ENCODE measurements around the gene SPAM1.
"Not testable (repeated sequence)": the region's sequence is repeated elsewhere in the genome, so short reads cannot be mapped to it uniquely, and the experiment has no call there.

Gene SPAM1

GRCh38 chr7:123961771-123962170, 36.7 kb downstream of the SPAM1 start:
- no peak for DNase-seq

- DNase-seq = no peak
Observed at GRCh38 chr7:123966936-123967335, 41.9 kb downstream of the SPAM1 start.

- DNase-seq = no peak
Observed at GRCh38 chr7:123972045-123972444, 47.0 kb downstream of the SPAM1 start.

GRCh38 chr7:123972831-123973230, 47.8 kb downstream of the SPAM1 start:
- no peak for DNase-seq

GRCh38 chr7:123974326-123974908, 49.4 kb downstream of the SPAM1 start:
- DNase-seq = no peak

- DNase-seq = no peak
Observed at GRCh38 chr7:123975084-123975483, 50.0 kb downstream of the SPAM1 start.

GRCh38 chr7:123977081-123977480, 52.0 kb downstream of the SPAM1 start:
- DNase-seq = no peak

- DNase-seq = no peak
Observed at GRCh38 chr7:123979876-123980275, 54.8 kb downstream of the SPAM1 start.

GRCh38 chr7:123987445-123987844, 62.4 kb downstream of the SPAM1 start:
- no peak for DNase-seq

GRCh38 chr7:123992913-123993518, 68.0 kb downstream of the SPAM1 start:
- no peak for DNase-seq

GRCh38 chr7:123993996-123994395, 69.0 kb downstream of the SPAM1 start:
- no peak for DNase-seq

- no peak for DNase-seq
Observed at GRCh38 chr7:123994449-123994848, 69.4 kb downstream of the SPAM1 start.

GRCh38 chr7:123995617-123996326, 70.7 kb downstream of the SPAM1 start:
- DNase-seq = no peak

GRCh38 chr7:123996327-123996625, 71.2 kb downstream of the SPAM1 start:
- no peak for DNase-seq

GRCh38 chr7:123998921-123999320, 73.9 kb downstream of the SPAM1 start:
- no peak for DNase-seq

- no peak for DNase-seq
Observed at GRCh38 chr7:123999703-124000102, 74.7 kb downstream of the SPAM1 start.

GRCh38 chr7:124008296-124008695, 83.3 kb downstream of the SPAM1 start:
- DNase-seq = not testable (repeated sequence)

GRCh38 chr7:124009321-124009720, 84.3 kb downstream of the SPAM1 start:
- no peak for DNase-seq
